Measurements from ENCODE around the gene SNX9. TPM values are rescaled to one million over a fixed set of nuclear protein-coding genes. Genes with fewer than 3 reads are reported as not detected.

The SNX9 gene
- total RNA-seq: 117 and 120 TPM in 2 replicates
- 56.8 and 85.2 TPM in 2 replicates for polyA plus RNA-seq
- polyA plus RNA-seq (2012): 37.9 and 56.4 TPM in 2 replicates
- polyA minus RNA-seq (ENCODE audit: low replicate concordance): 13.5 and 23.2 TPM in 2 replicates

DNA sequence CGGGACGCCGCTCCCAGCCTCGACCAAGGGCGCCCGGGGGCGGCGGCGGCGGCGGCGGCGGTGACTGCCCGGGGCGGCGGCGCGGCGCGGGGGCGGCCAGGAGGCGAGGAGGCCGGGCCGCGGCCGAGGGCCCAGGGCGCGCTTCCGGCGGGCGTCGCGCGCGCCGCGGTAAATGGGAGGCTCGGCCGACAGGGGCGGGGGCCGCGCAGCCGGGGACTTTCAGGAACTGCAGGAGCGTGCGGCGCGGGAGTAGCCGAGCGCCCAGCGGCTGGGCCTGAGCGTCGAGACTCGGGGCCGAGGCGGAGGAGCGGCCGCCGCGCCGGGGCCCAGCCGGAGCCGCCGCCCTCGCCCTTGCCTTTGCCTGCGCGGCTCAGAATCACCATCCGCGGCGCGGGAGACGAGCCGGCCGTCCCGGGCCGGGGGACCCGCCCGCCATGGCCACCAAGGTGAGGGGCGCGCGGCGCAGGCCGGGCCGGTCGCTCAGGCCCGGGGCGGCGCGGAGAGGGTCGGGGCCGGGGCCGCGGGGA is at the start of gene SNX9:
TSS of gene SNX9 (plus strand) at position 246 of the 527 bp plus-strand sequence. CDS start at position 435, 189 bp downstream.
- Histone ChIP-seq H3K4me1 (ENCODE audit: control insufficient read depth, extremely low read depth, insufficient read depth, low read length) (peaks cover 3% of the 10 kb centered on the region), H3K9me3 (ENCODE audit: control insufficient read depth, insufficient read depth, low read depth, low read length) (no peaks in the 10 kb centered on the region), H3K27me3 (ENCODE audit: control insufficient read depth, insufficient read depth, low read length) (no peaks in the 10 kb centered on the region), H2AFZ (ENCODE audit: low read length) (peak within 1 kb of the TSS; percentile 64), H3K27ac (ENCODE audit: insufficient read depth, low read length) (peak within 1 kb of the TSS; percentile 94), H3K4me2 (ENCODE audit: extremely low read depth, insufficient read depth, low read length) (peak within 1 kb of the TSS; percentile 83), H3K9ac (ENCODE audit: insufficient read depth, low read length) (peak within 1 kb of the TSS; percentile 93), H3K79me2 (ENCODE audit: control insufficient read depth, insufficient read depth, low read length) (peaks cover 38% of the 10 kb centered on the region), H4K20me1 (ENCODE audit: control insufficient read depth, extremely low read depth, insufficient read depth, low read length) (no peaks in the 10 kb centered on the region), H3K36me3 (ENCODE audit: control insufficient read depth, insufficient read depth, low read length) (no peaks in the 10 kb centered on the region), H3K4me3 (replicated peaks in 1 of 4; ENCODE audit: control extremely low read depth in 1 of 4, insufficient read depth in 1 of 4, low read depth in 3 of 4, low read length in 4 of 4) (peak within 1 kb of the TSS; percentile 81 to 94 (median 94))
- TF ChIP-seq, protein P1, sequence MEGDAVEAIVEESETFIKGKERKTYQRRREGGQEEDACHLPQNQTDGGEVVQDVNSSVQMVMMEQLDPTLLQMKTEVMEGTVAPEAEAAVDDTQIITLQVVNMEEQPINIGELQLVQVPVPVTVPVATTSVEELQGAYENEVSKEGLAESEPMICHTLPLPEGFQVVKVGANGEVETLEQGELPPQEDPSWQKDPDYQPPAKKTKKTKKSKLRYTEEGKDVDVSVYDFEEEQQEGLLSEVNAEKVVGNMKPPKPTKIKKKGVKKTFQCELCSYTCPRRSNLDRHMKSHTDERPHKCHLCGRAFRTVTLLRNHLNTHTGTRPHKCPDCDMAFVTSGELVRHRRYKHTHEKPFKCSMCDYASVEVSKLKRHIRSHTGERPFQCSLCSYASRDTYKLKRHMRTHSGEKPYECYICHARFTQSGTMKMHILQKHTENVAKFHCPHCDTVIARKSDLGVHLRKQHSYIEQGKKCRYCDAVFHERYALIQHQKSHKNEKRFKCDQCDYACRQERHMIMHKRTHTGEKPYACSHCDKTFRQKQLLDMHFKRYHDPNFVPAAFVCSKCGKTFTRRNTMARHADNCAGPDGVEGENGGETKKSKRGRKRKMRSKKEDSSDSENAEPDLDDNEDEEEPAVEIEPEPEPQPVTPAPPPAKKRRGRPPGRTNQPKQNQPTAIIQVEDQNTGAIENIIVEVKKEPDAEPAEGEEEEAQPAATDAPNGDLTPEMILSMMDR (conservative IDR thresholded peaks at IDR 0.05 in 1 of 2, IDR thresholded peaks at IDR 0.05 in 1 of 2; ENCODE audit: low read depth in 1 of 2, low read length in 2 of 2): no peak
- no peak for TF ChIP-seq EZH2 (IDR thresholded peaks at IDR 0.05; ENCODE audit: low read length, missing control alignments)
- peak; percentile 74 to 80 for DNase-seq (ENCODE audit: low read depth in 2 of 2)

DNA sequence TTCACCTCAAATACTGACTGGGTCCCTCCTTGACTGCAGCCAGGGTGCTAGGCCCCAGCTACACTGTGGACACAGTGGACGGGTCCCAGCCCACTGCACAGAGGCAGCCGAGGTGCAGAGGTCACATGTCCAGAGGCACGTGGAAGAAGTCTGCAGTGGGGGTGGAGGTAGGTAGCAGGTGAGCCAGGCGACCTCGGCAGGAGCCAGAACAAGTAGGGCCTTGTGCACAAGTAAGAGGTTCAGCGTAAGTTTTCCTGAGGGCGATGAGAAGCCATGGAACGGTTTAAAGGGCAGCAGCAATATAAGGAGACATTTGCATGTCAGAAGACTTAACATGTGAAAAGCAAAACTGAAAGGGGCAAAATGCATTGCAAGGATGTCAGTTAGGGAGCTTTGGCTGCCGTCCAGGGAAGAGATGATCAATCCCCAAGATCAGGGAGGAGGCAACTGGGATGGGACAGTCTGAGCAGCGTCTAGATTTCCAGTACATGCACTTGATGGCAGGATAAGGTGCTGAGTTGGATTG is 49.7 kb upstream of the SNX9 start:
- H3K36me3 ChIP-seq (ENCODE audit: control insufficient read depth, insufficient read depth, low read length): no peaks in the 10 kb centered on the region
- H3K4me3 ChIP-seq (replicated peaks in 1 of 4; ENCODE audit: control extremely low read depth in 1 of 4, insufficient read depth in 1 of 4, low read depth in 3 of 4, low read length in 4 of 4): no peak overlapping the region
- H3K9ac ChIP-seq (ENCODE audit: insufficient read depth, low read length): no peak overlapping the region
- H4K20me1 ChIP-seq (ENCODE audit: control insufficient read depth, extremely low read depth, insufficient read depth, low read length): no peaks in the 10 kb centered on the region
- H3K27ac ChIP-seq (ENCODE audit: insufficient read depth, low read length): no peak overlapping the region
- no peaks in the 10 kb centered on the region for H3K9me3 ChIP-seq (ENCODE audit: control insufficient read depth, insufficient read depth, low read depth, low read length)
- H3K27me3 ChIP-seq (ENCODE audit: control insufficient read depth, insufficient read depth, low read length): no peaks in the 10 kb centered on the region
- H3K79me2 ChIP-seq (ENCODE audit: control insufficient read depth, insufficient read depth, low read length): no peaks in the 10 kb centered on the region
- TF ChIP-seq, protein P1 (conservative IDR thresholded peaks at IDR 0.05 in 1 of 2, IDR thresholded peaks at IDR 0.05 in 1 of 2; ENCODE audit: low read depth in 1 of 2, low read length in 2 of 2): no peak
- TF ChIP-seq EZH2 (IDR thresholded peaks at IDR 0.05; ENCODE audit: low read length, missing control alignments): no peak
- no peak overlapping the region for H2AFZ ChIP-seq (ENCODE audit: low read length)
- H3K4me2 ChIP-seq (ENCODE audit: extremely low read depth, insufficient read depth, low read length): no peak overlapping the region
- DNase-seq (ENCODE audit: low read depth in 2 of 2): peak in 1 of 2 donors; percentile 11
- H3K4me1 ChIP-seq (ENCODE audit: control insufficient read depth, extremely low read depth, insufficient read depth, low read length): peaks cover 8% of the 10 kb centered on the region

DNA sequence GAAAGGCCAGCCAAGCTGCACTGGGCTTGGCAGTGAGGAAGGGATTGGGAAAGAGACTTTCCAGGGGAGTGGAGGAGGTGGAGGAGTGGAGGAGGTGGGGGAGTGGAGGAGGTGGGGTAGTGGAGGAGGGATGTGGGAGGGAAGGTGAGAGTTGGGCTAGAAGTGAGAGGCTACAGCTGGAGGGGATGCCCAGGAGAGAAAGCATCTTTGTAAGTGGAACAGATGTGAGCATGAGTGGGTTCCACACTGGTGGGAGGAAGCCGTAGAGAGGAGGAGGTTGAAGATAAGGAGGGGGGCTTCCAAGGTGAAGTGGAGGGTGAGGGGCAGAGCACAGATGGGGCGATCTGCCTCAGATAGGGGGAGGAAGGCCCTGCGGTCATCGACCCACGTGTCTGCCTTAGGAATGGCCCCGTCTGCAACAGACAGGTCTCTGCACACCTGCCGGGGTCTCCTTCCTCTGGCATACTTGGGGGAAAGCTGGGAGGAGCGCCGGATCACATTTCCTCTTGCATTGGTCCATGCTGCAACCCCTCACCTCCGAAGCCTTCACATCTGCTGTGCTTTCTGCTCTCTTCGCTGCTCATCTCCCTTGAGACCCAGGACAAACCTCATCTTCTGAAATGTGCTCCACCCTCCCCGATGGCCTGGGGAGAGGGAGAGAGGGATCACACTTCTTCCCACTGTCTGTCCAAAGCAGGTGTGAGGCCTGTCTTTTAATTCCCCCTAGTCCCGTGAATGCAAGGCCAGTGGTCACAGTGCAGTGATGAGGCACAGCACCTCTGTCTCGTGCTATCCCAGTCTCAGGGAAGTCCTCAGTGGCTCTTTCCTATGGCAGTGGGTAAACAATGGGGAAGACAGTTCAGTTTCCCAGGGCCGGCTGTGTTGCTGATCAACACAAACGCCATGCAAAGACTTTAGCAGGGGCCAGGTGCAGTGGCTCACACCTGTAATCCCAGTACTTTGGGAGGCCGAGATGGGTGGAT is 48.6 kb upstream of the SNX9 start:
- H3K27ac ChIP-seq (ENCODE audit: insufficient read depth, low read length): no peak overlapping the region
- no peaks in the 10 kb centered on the region for H3K27me3 ChIP-seq (ENCODE audit: control insufficient read depth, insufficient read depth, low read length)
- no peaks in the 10 kb centered on the region for H3K79me2 ChIP-seq (ENCODE audit: control insufficient read depth, insufficient read depth, low read length)
- H3K36me3 ChIP-seq (ENCODE audit: control insufficient read depth, insufficient read depth, low read length): no peaks in the 10 kb centered on the region
- no peak overlapping the region for H2AFZ ChIP-seq (ENCODE audit: low read length)
- peaks cover 8% of the 10 kb centered on the region for H3K4me1 ChIP-seq (ENCODE audit: control insufficient read depth, extremely low read depth, insufficient read depth, low read length)
- no peaks in the 10 kb centered on the region for H3K9me3 ChIP-seq (ENCODE audit: control insufficient read depth, insufficient read depth, low read depth, low read length)
- no peak overlapping the region for H3K4me3 ChIP-seq (replicated peaks in 1 of 4; ENCODE audit: control extremely low read depth in 1 of 4, insufficient read depth in 1 of 4, low read depth in 3 of 4, low read length in 4 of 4)
- no peak overlapping the region for H3K4me2 ChIP-seq (ENCODE audit: extremely low read depth, insufficient read depth, low read length)
- no peaks in the 10 kb centered on the region for H4K20me1 ChIP-seq (ENCODE audit: control insufficient read depth, extremely low read depth, insufficient read depth, low read length)
- no peak overlapping the region for H3K9ac ChIP-seq (ENCODE audit: insufficient read depth, low read length)
- no peak for DNase-seq (ENCODE audit: low read depth in 2 of 2)
- no peak for TF ChIP-seq EZH2 (IDR thresholded peaks at IDR 0.05; ENCODE audit: low read length, missing control alignments)
- TF ChIP-seq, protein P1 (conservative IDR thresholded peaks at IDR 0.05 in 1 of 2, IDR thresholded peaks at IDR 0.05 in 1 of 2; ENCODE audit: low read depth in 1 of 2, low read length in 2 of 2): no peak

Data from fibroblast of lung (primary cell).